ENCODE measurements around the gene PCNX1.

Gene PCNX1

DNA sequence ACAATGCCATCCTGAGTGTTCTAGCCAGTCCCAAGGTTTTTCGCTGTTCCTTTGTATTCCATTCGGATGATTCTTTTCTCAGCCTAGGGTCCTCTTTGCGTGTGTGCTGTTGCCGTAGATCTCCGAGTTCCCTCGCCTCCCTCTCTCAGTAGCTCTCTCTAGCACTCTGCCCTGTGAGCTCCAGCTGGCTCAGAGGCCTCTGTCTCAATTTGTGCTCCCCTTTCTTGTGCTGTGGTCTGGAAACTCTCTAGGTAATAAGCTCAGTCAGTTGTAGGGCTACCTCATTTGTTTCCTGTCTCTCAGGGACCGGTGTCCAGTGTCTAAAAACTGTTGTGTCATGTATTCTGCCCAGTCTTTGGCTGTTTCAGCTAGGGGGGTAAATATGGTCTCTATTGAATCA is 179.3 kb downstream of the PCNX1 start:
- DNase-seq: no peak

DNA sequence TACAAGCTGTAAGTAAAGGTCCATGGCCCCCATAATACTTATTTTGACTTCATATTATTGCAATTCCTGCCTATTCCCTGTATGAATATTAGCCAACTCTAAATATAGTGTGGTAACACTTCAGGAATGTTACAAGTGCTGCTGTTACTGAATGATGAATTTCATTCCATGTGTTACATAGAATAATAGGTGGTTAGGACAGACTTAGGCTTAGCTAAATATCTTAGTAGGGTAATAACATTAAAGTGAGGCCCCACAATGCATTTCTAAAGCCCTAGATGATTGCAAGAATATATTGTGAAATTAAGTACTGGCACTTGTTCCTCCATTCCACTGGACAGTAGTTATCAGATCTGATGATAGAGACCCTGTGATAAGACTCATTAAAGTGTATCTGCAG is 182.7 kb downstream of the PCNX1 start:
- no peak for DNase-seq

- no peak for DNase-seq
These were observed 187.5 kb downstream of the PCNX1 start for GRCh38 chr14:71094722-71095121.

DNA sequence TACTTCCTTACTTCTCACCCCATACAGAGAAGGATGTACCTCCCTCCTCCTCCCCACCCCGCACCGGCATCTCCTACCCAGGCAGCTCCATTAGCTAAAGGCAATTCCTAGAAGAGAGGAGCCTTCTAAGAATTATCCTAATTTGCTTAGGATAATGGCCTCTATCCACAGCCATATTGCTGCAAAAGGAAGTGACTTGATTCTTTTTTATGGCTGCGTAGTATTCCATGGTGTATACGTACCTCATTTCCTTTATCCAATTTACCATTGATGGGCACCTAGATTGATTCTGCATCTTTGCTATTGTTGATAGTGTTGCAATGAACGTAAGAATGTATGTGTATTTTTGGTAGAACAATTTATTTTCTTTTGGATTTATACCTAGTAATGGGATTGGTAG is 189.7 kb downstream of the PCNX1 start:
- no peak for DNase-seq

- peak in 2 of 5 experiments; percentile 9 to 71 for DNase-seq
These were observed 196.6 kb downstream of the PCNX1 start for GRCh38 chr14:71103662-71104484.

DNA sequence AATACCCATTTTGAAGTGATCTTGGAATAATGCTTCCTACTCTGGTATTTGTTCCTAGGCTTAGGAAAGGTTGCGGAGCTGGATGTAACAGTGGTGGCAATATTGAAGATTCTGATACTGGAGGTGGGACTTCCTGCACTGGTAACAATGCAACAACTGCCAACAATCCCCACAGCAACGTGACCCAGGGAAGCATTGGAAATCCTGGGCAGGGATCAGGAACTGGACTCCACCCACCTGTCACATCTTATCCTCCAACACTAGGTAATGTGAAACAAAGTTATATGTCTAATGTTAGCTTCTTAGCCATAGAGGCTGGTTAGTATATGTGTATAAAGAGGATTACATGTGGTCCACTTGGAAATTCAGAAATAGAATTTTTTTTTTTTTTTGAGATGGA is 197.9 kb downstream of the PCNX1 start:
- DNase-seq: no peak

DNA sequence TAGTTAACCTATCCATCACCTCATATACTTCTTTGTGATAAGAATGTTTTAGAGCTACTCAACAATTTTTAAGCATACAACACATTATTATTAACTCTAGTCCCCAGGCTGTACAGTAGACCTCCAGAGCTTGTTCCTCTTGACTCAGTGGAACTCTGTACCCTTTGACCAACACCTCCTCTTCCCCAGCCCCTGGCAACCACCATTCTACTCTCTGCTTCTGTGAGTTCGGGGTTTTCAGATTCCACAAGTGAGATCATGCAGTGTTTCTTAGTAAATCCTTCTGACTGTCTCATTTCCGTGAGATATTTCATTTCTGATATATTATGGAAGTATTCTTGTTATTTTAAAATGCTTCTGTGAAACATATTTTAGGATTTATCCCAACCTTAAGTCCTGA is 200.7 kb downstream of the PCNX1 start:
- no peak for DNase-seq

DNA sequence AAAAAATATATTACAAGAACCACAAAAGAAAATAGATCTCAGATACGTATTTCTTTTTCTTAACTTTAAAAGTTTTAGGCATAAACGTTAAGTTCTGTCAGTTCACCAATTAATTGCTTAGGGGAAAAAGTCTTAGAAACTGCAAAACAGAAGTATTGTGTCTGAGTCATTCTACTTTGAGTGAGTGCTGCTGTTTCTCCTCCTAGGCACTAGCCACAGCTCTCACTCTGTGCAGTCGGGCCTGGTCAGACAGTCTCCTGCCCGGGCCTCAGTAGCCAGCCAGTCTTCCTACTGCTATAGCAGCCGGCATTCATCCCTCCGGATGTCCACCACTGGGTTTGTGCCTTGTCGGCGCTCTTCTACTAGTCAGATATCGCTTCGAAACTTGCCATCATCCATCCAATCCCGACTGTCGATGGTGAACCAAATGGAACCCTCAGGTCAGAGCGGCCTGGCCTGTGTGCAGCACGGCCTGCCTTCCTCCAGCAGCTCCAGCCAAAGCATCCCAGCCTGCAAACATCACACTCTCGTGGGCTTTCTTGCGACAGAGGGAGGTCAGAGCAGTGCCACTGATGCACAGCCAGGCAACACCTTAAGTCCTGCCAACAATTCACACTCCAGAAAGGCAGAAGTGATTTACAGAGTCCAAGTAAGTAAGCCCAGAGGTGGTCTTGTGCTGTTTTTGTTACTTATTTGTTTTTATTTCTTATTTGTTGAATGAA is 201.3 kb downstream of the PCNX1 start:
- no peak for DNase-seq

- no peak for DNase-seq
These were observed 206.1 kb downstream of the PCNX1 start for GRCh38 chr14:71113376-71113775.

GRCh38 chr14:71114565-71114964 is 207.3 kb downstream of the PCNX1 start:
- DNase-seq: no peak

DNA sequence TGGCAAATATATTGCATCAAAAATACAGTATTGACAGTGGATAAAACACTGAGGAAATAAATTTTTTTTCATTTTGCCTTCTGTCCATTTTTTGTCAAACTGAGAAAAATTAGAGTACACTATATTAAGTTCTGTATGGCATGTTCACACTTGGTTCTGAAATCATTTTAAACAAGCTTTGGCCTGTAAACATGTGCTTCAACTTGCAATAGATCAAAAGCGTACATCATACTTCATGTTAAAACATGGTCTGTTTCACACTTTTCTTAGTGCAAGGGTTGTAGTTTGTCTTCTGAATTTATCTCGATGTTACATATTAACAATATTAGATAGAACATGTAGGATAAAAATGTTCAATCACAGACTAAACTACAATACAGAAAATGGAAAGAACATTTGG is 208.0 kb downstream of the PCNX1 start:
- no peak for DNase-seq

DNA sequence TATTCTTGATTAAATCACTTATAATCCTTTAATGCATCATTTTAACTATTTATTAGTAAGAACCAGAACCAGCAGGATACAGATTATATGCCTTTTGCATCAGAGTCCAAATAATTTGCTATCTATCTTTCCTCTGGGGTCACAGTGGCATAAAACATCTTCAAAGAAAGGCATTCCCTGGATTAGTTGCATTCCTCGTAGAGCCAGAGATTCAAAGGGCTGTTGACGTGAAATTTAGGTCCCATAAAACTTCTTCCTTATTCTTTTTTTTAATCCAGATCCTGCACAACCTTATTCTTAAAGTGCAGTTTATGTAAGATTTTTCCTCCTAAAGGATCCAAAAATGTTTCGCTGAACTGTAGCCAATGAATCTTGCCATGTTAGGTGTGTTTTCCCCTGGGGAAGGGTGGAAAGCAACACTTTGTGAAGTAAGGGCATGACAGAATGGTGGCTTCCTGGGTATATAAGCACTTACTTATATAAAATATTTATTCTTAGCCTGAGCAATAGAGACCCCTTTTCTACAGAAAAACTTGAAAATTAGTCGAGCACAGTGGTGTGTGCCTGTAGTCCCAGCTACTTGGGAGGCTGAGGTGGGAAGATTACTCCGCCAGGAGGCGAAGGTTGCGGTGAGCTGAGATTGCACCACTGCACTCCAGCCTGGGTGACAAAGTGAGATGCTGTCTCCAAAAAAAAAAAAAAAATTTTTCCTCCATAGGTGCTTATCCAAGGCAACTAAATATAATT is 208.7 kb downstream of the PCNX1 start:
- no peak for DNase-seq

DNA sequence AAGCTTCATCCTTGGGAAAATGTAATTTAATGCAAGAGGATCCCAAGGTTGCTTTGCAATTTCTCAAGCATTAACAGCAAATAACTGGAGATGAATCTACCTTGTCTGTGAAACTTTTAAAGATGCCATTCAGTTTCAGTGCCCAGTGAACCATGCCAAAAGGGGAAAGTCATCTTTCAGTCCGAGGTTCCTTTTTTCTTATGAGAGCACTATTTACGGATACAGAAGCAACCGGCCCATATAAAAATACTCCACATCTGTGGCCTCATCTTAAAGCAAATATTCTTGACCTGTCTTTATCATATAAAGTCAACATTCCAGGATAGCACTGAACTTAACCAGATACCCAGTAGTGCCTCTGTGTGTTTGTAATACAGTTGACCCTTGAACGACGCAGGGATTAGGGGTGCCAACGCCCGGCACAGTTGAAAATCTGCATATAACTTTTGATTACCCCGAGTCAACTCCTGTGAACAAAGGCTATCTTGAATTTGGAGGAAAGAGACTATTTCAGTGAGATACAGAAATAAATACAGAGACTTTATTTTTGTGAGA is 209.4 kb downstream of the PCNX1 start:
- DNase-seq: no peak

DNA sequence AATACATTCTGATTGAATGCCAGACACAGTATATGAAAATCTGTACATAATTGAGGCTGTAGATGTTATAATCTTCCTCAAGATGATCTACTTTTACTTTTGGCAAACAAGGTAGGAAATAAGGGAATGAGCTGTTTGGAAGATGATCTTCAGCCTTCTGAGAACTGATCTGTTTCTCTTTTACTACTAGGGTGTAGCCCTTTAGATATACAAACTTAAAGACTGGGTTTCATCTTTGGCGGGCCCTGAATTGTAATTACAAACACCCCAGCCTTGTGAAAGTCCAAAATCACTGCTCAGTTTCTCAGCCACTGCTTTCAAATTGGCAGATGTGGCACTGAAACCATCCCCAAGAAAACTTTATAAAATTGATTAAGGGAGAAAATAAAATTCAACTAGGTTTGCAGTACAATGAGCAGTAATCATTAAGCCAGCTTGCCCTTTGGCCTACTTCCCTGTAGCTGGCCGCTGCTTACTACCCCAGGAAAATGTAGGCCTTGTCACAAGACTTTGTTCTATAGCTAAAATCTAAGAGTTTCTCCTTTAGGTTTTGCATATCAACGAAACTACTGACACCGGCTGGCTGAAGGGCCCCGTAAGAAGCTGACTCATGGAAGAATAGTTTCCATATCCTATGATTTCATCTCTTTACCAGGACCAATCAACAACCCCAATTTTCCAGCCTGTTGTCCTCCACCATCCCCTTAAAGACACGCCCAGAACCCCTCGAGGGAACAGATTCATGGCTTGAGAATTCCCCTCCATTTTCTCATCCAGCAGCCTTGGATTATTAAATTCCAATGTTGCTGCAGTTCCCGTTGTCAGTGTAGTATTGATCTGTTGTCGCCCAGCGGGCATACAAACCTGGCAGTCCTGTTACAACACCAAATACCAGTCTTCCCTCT is 210.8 kb downstream of the PCNX1 start:
- DNase-seq: no peak

DNA sequence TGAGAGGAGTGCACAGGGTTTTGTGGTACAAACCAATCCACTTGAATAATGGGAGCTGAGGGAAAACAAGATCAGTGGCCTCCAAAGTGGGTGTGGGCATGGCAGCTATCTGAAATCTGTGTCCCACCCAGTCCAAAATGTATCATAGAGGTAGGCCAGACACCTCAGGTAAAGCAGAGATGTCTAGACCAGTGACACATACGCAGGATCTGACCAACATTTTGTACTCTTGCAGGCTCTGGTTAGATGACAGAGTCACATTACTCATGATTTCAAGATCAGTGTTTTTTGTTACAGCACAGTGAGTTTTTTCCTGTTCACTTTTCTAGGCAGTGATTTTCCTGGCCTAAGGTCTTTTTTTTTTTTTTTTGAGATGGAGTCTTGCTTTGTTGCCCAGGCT is 211.8 kb downstream of the PCNX1 start:
- DNase-seq: no peak

DNA sequence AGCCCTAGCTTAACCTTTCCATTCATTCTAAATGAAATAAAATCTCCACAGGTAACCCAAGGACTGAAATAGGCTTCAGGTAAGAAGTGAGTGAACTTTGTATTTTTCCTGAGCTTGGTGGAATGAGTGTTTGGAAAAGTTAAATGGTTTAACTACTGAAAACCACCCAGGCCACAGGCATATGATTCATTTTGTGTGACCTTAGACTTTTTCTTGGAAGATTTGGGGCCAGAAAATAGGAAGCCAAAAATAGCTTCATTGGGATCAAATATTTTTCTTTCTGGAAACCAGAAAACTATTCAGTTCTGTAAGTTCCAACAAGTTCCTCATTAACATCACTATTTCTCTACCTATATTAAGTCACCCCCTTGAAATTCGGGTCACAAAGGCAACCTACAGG is 212.6 kb downstream of the PCNX1 start:
- no peak for DNase-seq

DNA sequence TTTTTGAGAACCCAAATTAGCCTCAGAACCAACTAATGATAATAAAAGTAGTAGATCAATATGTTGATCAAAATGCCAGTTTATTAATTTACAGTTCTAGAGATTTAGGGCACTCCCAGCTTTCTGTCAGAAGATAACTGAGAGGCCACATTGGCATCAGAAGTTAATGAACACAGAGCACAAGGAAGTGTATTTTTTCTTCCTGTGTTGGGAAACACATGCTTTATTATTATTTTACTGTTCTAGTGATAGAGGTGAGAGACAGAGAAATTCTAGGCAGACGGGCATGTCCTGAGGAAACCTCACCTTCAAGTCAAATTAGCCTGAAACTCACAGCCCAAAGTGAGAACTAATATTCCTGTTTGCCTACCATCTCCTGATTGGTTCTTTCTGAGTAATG is 213.7 kb downstream of the PCNX1 start:
- no peak for DNase-seq

DNA sequence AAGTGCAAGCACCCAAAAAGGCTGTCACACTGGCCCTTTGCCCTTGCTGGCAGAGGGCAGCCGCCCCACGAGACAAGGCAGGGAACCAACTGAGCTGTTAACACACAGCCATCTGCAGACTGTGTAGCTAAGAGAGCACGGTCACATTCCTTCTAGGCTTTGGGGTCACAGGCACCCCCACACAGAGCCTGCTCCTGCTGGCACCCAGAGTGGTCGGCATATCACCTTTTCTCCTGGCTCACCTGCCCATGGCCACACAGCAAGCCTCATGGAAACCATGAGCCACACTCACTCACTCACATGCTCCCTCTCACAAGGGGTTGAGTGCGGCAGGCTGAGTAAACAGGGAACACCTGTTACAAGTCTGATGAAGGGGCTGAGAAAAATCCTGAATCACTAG is 214.5 kb downstream of the PCNX1 start:
- no peak for DNase-seq

DNA sequence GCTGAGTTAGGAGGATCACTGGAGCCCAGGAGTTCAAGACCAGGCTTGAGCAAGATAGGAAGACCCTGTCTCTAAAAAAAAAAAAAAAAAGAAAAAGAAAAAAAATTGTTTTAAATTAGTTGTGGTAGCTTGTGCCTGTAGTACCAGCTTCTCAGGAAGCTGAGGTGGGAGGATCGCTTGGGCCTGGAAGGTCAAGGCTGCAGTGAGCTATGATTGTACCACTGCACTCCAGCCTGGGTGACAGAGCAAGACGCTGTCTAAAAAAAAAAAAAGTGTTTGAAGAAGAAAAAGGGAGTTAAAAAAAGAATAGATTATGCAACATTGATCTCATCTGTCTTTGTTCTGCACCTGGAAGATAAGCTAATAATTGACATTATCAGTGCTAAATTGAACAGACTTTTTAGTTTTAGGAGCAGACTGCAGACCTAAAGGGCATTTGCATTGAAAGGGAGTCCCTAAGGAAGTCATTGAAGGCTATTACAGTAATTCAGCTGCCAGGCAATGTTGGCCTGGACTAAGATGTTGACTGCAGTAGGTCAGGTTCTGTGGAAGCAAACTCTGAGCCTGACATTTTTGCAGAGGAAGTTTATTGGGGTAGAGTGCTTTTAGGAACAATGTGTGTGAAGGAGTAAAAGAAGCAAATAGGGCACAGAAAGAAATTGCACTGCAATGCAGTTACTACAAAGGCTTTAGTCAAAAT is 215.8 kb downstream of the PCNX1 start:
- DNase-seq: no peak

- no peak for DNase-seq
These were observed 216.4 kb downstream of the PCNX1 start for GRCh38 chr14:71123579-71124135.

Data from T-helper 2 cell (primary cell).